Measurements from ENCODE around the gene GRK1.

Gene GRK1

DNA sequence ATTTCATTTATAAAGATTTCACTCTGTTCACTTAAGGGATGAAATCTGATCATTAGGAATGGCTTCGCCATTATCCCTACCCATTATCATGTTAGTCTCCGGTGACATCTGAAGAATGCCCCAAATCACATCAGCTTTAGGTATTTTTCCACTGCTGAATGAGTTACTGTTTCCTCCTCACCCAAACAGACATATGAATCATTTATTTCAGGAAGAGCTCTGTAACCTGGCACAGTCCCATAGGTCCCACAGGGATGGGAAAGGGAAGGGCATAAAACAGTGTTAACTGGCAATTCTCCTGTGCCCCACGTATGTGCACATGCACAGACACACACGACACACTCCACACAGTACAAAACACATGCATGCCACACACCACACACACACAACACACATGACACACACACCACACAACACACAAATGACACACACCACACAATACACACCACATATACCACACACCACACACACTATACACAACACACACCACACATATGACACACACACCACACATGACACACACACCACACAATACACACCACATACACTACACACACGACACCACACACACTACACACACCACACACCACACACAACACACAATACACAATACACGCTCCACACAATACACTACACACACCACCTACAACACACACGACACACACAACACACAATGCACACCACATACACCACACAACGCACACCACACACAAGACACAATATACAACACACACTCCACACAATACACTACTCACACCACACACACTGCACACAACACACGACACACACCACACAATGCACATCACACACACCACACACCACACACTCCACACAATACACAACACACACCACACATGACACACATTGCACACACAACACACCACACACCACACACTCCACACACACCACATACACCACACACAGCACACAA, 107.4 kb downstream of the GRK1 start:
- no peak overlapping the region for H3K4me3 ChIP-seq (ENCODE audit: low read depth, low read length)
- H3K4me1 ChIP-seq (ENCODE audit: control insufficient read depth, insufficient read depth, low read length, unreplicated experiment): peaks cover 12% of the 10 kb centered on the region
- no peaks in the 10 kb centered on the region for H3K79me2 ChIP-seq (ENCODE audit: control insufficient read depth, insufficient read depth, low read length, unreplicated experiment)
- H2AFZ ChIP-seq (ENCODE audit: low read length, unreplicated experiment): no peak overlapping the region
- H3K27ac ChIP-seq (ENCODE audit: low read depth, low read length): no peak overlapping the region
- H3K27me3 ChIP-seq (ENCODE audit: insufficient read depth, low read length): peaks cover 5% of the 10 kb centered on the region; the same call in 1 of the 2 replicates
- H3K36me3 ChIP-seq (ENCODE audit: insufficient read depth, low read length): no peaks in the 10 kb centered on the region

DNA sequence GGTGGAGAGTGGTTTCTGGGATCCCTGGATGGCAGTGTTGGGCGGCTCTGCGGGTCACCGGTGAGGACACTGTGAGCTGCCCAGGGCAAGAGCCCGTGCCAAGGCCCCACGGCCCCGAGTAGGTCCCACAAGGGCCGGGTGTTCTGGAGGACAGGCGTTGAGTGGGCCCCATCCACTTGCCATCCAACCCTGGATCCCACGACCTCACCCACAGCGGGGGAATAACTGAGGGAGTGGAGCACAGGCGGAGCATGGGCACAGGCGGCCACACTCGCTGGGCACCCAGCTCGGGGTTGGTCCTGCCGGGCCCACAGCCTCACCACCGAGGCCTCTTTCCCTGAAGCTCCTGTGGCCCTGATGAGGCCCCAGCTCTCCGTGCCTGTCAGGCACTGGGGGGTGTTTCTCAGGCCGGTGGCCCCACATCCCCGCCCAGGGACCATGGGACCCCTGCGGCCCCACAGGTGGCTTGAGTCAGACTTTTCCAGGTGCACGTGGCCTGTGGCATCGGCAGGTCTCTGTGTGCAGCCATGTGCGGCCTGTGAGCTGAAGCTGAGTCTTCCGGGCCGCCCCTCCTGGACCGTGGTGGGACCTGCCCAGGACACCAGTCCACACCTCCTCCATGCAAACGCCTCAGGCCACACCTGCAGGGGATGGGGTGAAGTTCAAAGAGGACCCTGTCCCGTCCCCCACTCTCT, 108.6 kb downstream of the GRK1 start:
- H3K79me2 ChIP-seq (ENCODE audit: control insufficient read depth, insufficient read depth, low read length, unreplicated experiment): no peaks in the 10 kb centered on the region
- H3K27me3 ChIP-seq (ENCODE audit: insufficient read depth, low read length): peaks cover 5% of the 10 kb centered on the region; the same call in 1 of the 2 replicates
- H3K27ac ChIP-seq (ENCODE audit: low read depth, low read length): no peak overlapping the region
- H3K4me1 ChIP-seq (ENCODE audit: control insufficient read depth, insufficient read depth, low read length, unreplicated experiment): peaks cover 12% of the 10 kb centered on the region
- H3K4me3 ChIP-seq (ENCODE audit: low read depth, low read length): no peak overlapping the region
- no peaks in the 10 kb centered on the region for H3K36me3 ChIP-seq (ENCODE audit: insufficient read depth, low read length)
- H2AFZ ChIP-seq (ENCODE audit: low read length, unreplicated experiment): no peak overlapping the region

GRCh38 chr13:113776231-113777125, 109.5 kb downstream of the GRK1 start:
- H3K27ac ChIP-seq (ENCODE audit: low read depth, low read length): no peak overlapping the region
- H3K27me3 ChIP-seq (ENCODE audit: insufficient read depth, low read length): peaks cover 5% of the 10 kb centered on the region; the same call in 1 of the 2 replicates
- H3K4me3 ChIP-seq (ENCODE audit: low read depth, low read length): no peak overlapping the region
- H2AFZ ChIP-seq (ENCODE audit: low read length, unreplicated experiment): no peak overlapping the region
- peaks cover 12% of the 10 kb centered on the region for H3K4me1 ChIP-seq (ENCODE audit: control insufficient read depth, insufficient read depth, low read length, unreplicated experiment)
- no peaks in the 10 kb centered on the region for H3K79me2 ChIP-seq (ENCODE audit: control insufficient read depth, insufficient read depth, low read length, unreplicated experiment)
- no peaks in the 10 kb centered on the region for H3K36me3 ChIP-seq (ENCODE audit: insufficient read depth, low read length)

DNA sequence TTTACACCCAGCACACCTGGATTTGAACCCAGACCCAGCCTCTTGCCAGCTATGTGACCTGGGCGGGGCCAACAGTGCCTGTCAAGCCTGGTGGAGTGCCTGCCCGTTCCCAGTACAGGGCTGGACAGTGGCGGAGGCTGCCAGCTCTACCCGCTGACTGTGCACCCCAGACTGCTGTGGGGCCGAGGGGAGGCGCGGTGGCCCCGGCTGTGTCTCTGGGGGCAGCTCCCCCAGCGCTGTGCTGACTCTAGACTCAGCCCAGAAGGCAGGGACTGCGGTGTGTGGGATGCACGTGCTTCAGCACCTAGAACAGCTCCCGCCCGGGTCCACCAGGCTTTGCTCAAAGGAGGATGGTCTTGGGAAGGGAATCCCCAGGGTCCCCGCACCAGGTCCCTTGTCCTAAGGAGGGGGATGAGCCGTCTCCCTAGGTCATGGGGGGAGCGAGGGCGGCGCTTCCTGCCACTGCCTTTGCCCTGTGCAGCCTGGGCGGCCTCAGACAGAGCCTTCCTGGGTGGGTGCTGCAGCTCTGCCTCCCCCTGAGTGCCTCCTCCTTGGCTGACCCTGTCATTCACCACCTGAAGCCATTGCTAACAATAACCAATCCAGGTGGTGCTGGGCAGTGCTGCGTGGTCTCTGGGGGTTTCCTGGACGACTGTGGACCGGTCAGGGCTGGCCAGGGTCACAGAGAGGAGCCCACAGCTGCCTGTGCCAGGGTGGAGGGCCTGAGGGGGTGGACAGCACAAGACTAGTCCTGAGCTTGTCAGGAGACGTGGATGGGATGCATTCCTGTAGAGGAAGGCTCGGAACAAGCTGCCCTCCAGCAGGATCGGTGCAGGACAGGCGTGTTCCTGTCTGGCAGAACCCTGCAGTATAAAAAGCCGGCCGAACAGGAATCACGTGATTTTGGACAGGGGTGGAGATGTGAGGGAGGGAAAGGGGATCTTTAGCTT, 110.6 kb downstream of the GRK1 start:
- Histone ChIP-seq H2AFZ (ENCODE audit: low read length, unreplicated experiment) (no peak overlapping the region), H3K4me1 (ENCODE audit: control insufficient read depth, insufficient read depth, low read length, unreplicated experiment) (peaks cover 12% of the 10 kb centered on the region), H3K27me3 (ENCODE audit: insufficient read depth, low read length) (peaks cover 5% of the 10 kb centered on the region; the same call in 1 of the 2 replicates), H3K4me3 (ENCODE audit: low read depth, low read length) (no peak overlapping the region), H3K79me2 (ENCODE audit: control insufficient read depth, insufficient read depth, low read length, unreplicated experiment) (no peaks in the 10 kb centered on the region), H3K27ac (ENCODE audit: low read depth, low read length) (no peak overlapping the region), H3K36me3 (ENCODE audit: insufficient read depth, low read length) (no peaks in the 10 kb centered on the region)

- Histone ChIP-seq H3K27ac (ENCODE audit: low read depth, low read length) (no peak overlapping the region), H2AFZ (ENCODE audit: low read length, unreplicated experiment) (no peak overlapping the region), H3K79me2 (ENCODE audit: control insufficient read depth, insufficient read depth, low read length, unreplicated experiment) (no peaks in the 10 kb centered on the region), H3K4me1 (ENCODE audit: control insufficient read depth, insufficient read depth, low read length, unreplicated experiment) (peaks cover 16% of the 10 kb centered on the region), H3K27me3 (ENCODE audit: insufficient read depth, low read length) (peaks cover 5% of the 10 kb centered on the region; the same call in 1 of the 2 replicates), H3K4me3 (ENCODE audit: low read depth, low read length) (no peak overlapping the region), H3K36me3 (ENCODE audit: insufficient read depth, low read length) (no peaks in the 10 kb centered on the region)
These were observed 114.6 kb downstream of the GRK1 start for GRCh38 chr13:113781571-113781970.

DNA sequence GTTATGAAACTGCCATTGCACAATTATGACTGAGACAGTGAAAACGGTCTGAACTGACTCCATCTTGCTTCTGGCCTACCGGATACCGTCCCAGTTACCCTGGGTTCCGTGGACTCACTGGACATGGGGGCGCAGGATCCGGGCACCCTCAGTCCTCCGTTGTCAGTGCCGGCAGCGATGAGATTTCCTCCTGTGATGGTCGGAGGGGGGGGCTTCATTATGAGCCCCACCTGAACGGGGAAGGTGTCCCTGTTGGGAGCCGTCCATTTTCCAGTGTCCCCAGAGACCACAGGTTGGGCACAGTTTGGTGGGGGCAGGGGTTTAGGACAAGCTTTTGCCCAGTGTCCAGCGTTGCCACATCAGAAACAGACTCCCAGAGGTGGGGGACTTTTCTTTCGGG, 115.5 kb downstream of the GRK1 start:
- Histone ChIP-seq H3K27ac (ENCODE audit: low read depth, low read length) (no peak overlapping the region), H3K4me3 (ENCODE audit: low read depth, low read length) (no peak overlapping the region), H2AFZ (ENCODE audit: low read length, unreplicated experiment) (no peak overlapping the region), H3K79me2 (ENCODE audit: control insufficient read depth, insufficient read depth, low read length, unreplicated experiment) (no peaks in the 10 kb centered on the region), H3K27me3 (ENCODE audit: insufficient read depth, low read length) (no peaks in the 10 kb centered on the region), H3K4me1 (ENCODE audit: control insufficient read depth, insufficient read depth, low read length, unreplicated experiment) (peaks cover 16% of the 10 kb centered on the region), H3K36me3 (ENCODE audit: insufficient read depth, low read length) (no peaks in the 10 kb centered on the region)

DNA sequence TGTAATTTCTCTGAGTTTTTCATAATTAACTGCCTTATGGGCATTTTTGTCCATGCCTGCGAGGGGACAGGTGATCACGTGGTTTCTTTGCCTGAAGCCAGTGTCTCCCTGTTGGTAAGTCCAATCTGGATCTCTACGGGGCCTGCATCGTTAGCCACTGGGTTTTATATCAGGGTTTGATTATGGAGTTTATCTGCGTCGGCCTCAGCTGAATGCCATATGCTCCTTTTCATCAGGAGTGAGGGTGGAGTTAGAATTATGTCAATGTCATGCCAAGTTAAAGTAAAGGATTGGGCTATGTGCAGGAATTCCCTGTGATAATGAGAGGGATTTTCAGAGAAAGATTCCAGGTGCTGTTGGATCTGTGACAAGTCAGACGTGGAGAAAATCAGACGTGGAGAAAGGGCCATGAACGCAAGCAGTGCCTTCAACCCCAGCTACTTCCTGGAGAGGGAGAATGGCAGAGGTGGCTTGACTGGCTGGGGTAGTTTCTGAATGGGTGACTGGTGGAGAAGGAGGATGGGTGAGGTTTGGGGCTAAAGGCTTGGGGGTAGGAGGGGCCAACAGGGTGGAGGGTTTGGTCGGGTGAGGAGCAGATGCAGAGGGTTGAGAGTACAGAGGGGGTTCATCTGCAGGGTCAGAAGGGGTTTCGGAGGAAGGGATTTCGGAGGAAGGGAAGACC, 116.3 kb downstream of the GRK1 start:
- H3K4me3 ChIP-seq (ENCODE audit: low read depth, low read length): no peak overlapping the region
- no peaks in the 10 kb centered on the region for H3K79me2 ChIP-seq (ENCODE audit: control insufficient read depth, insufficient read depth, low read length, unreplicated experiment)
- peaks cover 16% of the 10 kb centered on the region for H3K4me1 ChIP-seq (ENCODE audit: control insufficient read depth, insufficient read depth, low read length, unreplicated experiment)
- H2AFZ ChIP-seq (ENCODE audit: low read length, unreplicated experiment): no peak overlapping the region
- no peaks in the 10 kb centered on the region for H3K36me3 ChIP-seq (ENCODE audit: insufficient read depth, low read length)
- H3K27me3 ChIP-seq (ENCODE audit: insufficient read depth, low read length): no peaks in the 10 kb centered on the region
- H3K27ac ChIP-seq (ENCODE audit: low read depth, low read length): no peak overlapping the region

- Histone ChIP-seq H3K4me1 (ENCODE audit: control insufficient read depth, insufficient read depth, low read length, unreplicated experiment) (peaks cover 16% of the 10 kb centered on the region), H3K36me3 (ENCODE audit: insufficient read depth, low read length) (no peaks in the 10 kb centered on the region), H3K4me3 (ENCODE audit: low read depth, low read length) (no peak overlapping the region), H3K27ac (ENCODE audit: low read depth, low read length) (peak overlapping the region; percentile 34; the same call in 1 of the 2 replicates), H2AFZ (ENCODE audit: low read length, unreplicated experiment) (no peak overlapping the region), H3K79me2 (ENCODE audit: control insufficient read depth, insufficient read depth, low read length, unreplicated experiment) (no peaks in the 10 kb centered on the region), H3K27me3 (ENCODE audit: insufficient read depth, low read length) (no peaks in the 10 kb centered on the region)
These were observed 117.1 kb downstream of the GRK1 start for GRCh38 chr13:113783966-113784644.

DNA sequence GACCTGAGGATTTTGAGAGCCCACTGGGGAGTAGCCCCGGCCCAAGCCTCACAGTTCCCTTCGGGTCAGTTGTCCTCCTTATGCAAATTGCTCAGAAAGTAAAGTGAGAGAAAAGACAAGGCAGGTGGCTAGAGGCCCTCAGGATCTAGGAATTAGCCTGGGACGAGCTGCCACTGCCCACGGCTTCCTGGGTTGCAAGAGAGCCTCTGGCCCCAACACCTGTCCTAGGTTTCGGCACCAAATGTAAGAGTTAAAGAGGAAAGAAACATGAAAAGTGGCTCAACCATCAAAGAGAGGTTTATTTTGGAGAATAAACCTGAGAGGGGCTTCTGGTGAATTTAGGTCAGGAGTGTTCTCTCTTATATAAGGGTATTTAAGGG, 117.6 kb downstream of the GRK1 start:
- Histone ChIP-seq H3K4me1 (ENCODE audit: control insufficient read depth, insufficient read depth, low read length, unreplicated experiment) (peaks cover 16% of the 10 kb centered on the region), H2AFZ (ENCODE audit: low read length, unreplicated experiment) (no peak overlapping the region), H3K36me3 (ENCODE audit: insufficient read depth, low read length) (no peaks in the 10 kb centered on the region), H3K27me3 (ENCODE audit: insufficient read depth, low read length) (no peaks in the 10 kb centered on the region), H3K79me2 (ENCODE audit: control insufficient read depth, insufficient read depth, low read length, unreplicated experiment) (no peaks in the 10 kb centered on the region), H3K4me3 (ENCODE audit: low read depth, low read length) (no peak overlapping the region), H3K27ac (ENCODE audit: low read depth, low read length) (peak overlapping the region; percentile 34; the same call in 1 of the 2 replicates)
